Hematopoietic multipotent progenitor cell (in vitro differentiated cells): Measurements from ENCODE around the gene TRNAU1AP. TPM values are rescaled to one million over a fixed set of nuclear protein-coding genes. Genes with fewer than 3 reads are reported as not detected.
"Not testable (repeated sequence)": the region's sequence is repeated elsewhere in the genome, so short reads cannot be mapped to it uniquely, and the experiment has no call there.

ENCODE experiments used
- DNase-seq, 3 donors: peaks; one replicate each; pipeline ENCODE4 v3.0.0-alpha.2; 2011 to 2015; ENCODE audit warnings: low read depth in 2 of 3, low spot score in 2 of 3
- total RNA-seq: library from RNA; depleted of rRNA; stranded (reverse); fragments of >200 nt; gene quantifications from one replicate; pipeline ENCODE4 v1.2.3, GENCODE V29; 2012

TRNAU1AP gene
- total RNA-seq, 1 donor: 20.2 TPM

GRCh38 chr1:28520796-28521195 lies 32.1 kb upstream of the TRNAU1AP start:
- DNase-seq: not testable (repeated sequence)

- DNase-seq: no peak
These were observed 31.3 kb upstream of the TRNAU1AP start for GRCh38 chr1:28521502-28522164.

GRCh38 chr1:28522537-28522936 lies 30.3 kb upstream of the TRNAU1AP start:
- DNase-seq: not testable (repeated sequence)

- DNase-seq: not testable (repeated sequence)
These were observed 27.8 kb upstream of the TRNAU1AP start for GRCh38 chr1:28525002-28525642.

- no peak for DNase-seq
These were observed 26.0 kb upstream of the TRNAU1AP start for GRCh38 chr1:28526886-28527285.

- DNase-seq: no peak
These were observed 22.4 kb upstream of the TRNAU1AP start for GRCh38 chr1:28530456-28530855.

GRCh38 chr1:28534671-28535070 lies 18.2 kb upstream of the TRNAU1AP start:
- DNase-seq: no peak

GRCh38 chr1:28535180-28535579 lies 17.7 kb upstream of the TRNAU1AP start:
- no peak for DNase-seq

- DNase-seq: no peak
These were observed 15.3 kb upstream of the TRNAU1AP start for GRCh38 chr1:28537457-28538199.

GRCh38 chr1:28538286-28538685 lies 14.6 kb upstream of the TRNAU1AP start:
- DNase-seq: no peak

- DNase-seq: no peak
These were observed 12.2 kb upstream of the TRNAU1AP start for GRCh38 chr1:28540651-28541050.

- DNase-seq: not testable (repeated sequence)
These were observed 11.4 kb upstream of the TRNAU1AP start for GRCh38 chr1:28541414-28542015.

- no peak for DNase-seq
These were observed 7.6 kb upstream of the TRNAU1AP start for GRCh38 chr1:28545246-28545628.

- DNase-seq: no peak
These were observed 4.6 kb upstream of the TRNAU1AP start for GRCh38 chr1:28548318-28548717.

GRCh38 chr1:28551381-28551780 lies 1.5 kb upstream of the TRNAU1AP start:
- DNase-seq: no peak

- no peak for DNase-seq
These were observed 8.0 kb downstream of the TRNAU1AP start for GRCh38 chr1:28560886-28561285.

GRCh38 chr1:28564310-28564709 lies 11.4 kb downstream of the TRNAU1AP start:
- no peak for DNase-seq

GRCh38 chr1:28565040-28565439 lies 12.2 kb downstream of the TRNAU1AP start:
- DNase-seq: no peak

- DNase-seq: no peak
These were observed 12.8 kb downstream of the TRNAU1AP start for GRCh38 chr1:28565726-28566125.

GRCh38 chr1:28566931-28567330 lies 14.0 kb downstream of the TRNAU1AP start:
- DNase-seq: no peak

- DNase-seq: no peak
These were observed 19.0 kb downstream of the TRNAU1AP start for GRCh38 chr1:28571911-28572310.
